Esophagus squamous epithelium (tissue), 5 donors: Measurements from ENCODE around the gene HERC5. TPM values are rescaled to one million over a fixed set of nuclear protein-coding genes. Genes with fewer than 3 reads are reported as not detected.

Experiments used
- DNase-seq: peaks from one replicate; lab custom pipeline; 2025; lab: John Stamatoyannopoulos, UW
- H3K27ac ChIP-seq, 4 donors: fragments of 200-600 bp; sonication (generic); one replicate each; pipeline ENCODE4 v1.5.1; 2016 to 2019; ENCODE audit warnings: mild to moderate bottlenecking in 1 of 4
- H3K27me3 ChIP-seq, 4 donors: fragments of 200-600 bp; sonication (generic); 1 replicate in 3 of 4; 2 replicates in 1 of 4; pipeline versions ENCODE4 v1.5.1 to v1.6.0; 2017 to 2021; ENCODE audit warnings: antibody characterized with exemption in 1 of 4
- H3K36me3 ChIP-seq, 3 donors: fragments of 200-600 bp; sonication (generic); one replicate each; pipeline ENCODE4 v1.5.1; 2016 to 2019
- H3K4me1 ChIP-seq, 3 donors: fragments of 200-600 bp; sonication (generic); one replicate each; pipeline ENCODE4 v1.5.1; 2017 to 2019
- H3K4me3 ChIP-seq, 4 donors: fragments of 200-600 bp; sonication (generic); 1 replicate in 3 of 4; 2 replicates in 1 of 4; pipeline ENCODE4 v1.5.1; 2016 to 2019; ENCODE audit warnings: mild to moderate bottlenecking in 2 of 4, moderate library complexity in 1 of 4
- H3K9me3 ChIP-seq, 3 donors: fragments of 200-600 bp; sonication (generic); one replicate each; pipeline ENCODE4 v1.5.1; 2016 to 2019
- CTCF ChIP-seq, 6 experiments: fragments of 450-650 bp in 4 of 6; fragments of 200-600 bp in 2 of 6; sonication (generic) in 2 of 6; IDR thresholded peaks; one replicate each; pipeline ENCODE4 v1.5.1; 2016 to 2019; ENCODE audit warnings: antibody characterized with exemption in 6 of 6, mild to moderate bottlenecking in 4 of 6, moderate library complexity in 4 of 6
- POLR2A ChIP-seq, 4 donors: fragments of 450-650 bp; IDR thresholded peaks; one replicate each; pipeline ENCODE4 v1.6.1; 2017; ENCODE audit warnings: antibody characterized with exemption in 4 of 4, mild to moderate bottlenecking in 4 of 4, moderate library complexity in 3 of 4
- WGBS, 2 donors: methylation state at CpG; one replicate each; pipeline ENCODE4 v1.1.5; 2018; 5-methylcytosine and 5-hydroxymethylcytosine counted together
- intact Hi-C: fragments of 100-400 bp; cut with DNase I; formaldehyde crosslinking; loops from one replicate; pipeline ENCODE4 v1.15.0; 2022
- total RNA-seq, 4 donors: library from RNA; depleted of rRNA; stranded (reverse); fragments of >200 nt; gene quantifications; one replicate each; pipeline ENCODE4 v1.1.0, GENCODE V29; 2016
- donor health status: DM: yes; HTN: yes; CAD: no.

HERC5 gene
- total RNA-seq, 4 donors from 2014 or later = 0.08 to 4.2 (median 1.7) TPM

GRCh38 chr4:88448889-88449288 lies 8.0 kb upstream of the HERC5 start:
- Histone ChIP-seq H3K4me3 (no peak overlapping the region), H3K9me3 (no peaks in the 10 kb centered on the region), H3K36me3 (no peaks in the 10 kb centered on the region), H3K27me3 (no peaks in the 10 kb centered on the region), H3K4me1 (no peaks in the 10 kb centered on the region), H3K27ac (no peak overlapping the region)
- DNase-seq = no peak
- TF ChIP-seq CTCF (IDR thresholded peaks at IDR 0.05) (no peak), POLR2A (IDR thresholded peaks at IDR 0.05) (no peak)
- intact Hi-C loops = no loop called here

GRCh38 chr4:88449290-88449689 lies 7.6 kb upstream of the HERC5 start:
- no peak overlapping the region for H3K4me3 ChIP-seq
- no peaks in the 10 kb centered on the region for H3K36me3 ChIP-seq
- H3K4me1 ChIP-seq = no peaks in the 10 kb centered on the region
- TF ChIP-seq POLR2A (IDR thresholded peaks at IDR 0.05) = no peak
- TF ChIP-seq CTCF (IDR thresholded peaks at IDR 0.05) = no peak
- no peak for DNase-seq
- H3K27me3 ChIP-seq = no peaks in the 10 kb centered on the region
- no peaks in the 10 kb centered on the region for H3K9me3 ChIP-seq
- intact Hi-C loops = no loop called here
- no peak overlapping the region for H3K27ac ChIP-seq

- no peak for TF ChIP-seq POLR2A (IDR thresholded peaks at IDR 0.05)
- no peak for TF ChIP-seq CTCF (IDR thresholded peaks at IDR 0.05)
- no peaks in the 10 kb centered on the region for H3K36me3 ChIP-seq
- intact Hi-C loops = loop anchor here (5.0 kb wide), 1 partner anchor 229 kb away; no protein-coding TSS in a partner anchor
- WGBS, 2 donors = 78 to 92% methylated on average over 2 of the region's 2 CpGs
- no peak for DNase-seq
- H3K27me3 ChIP-seq = no peaks in the 10 kb centered on the region
- H3K4me1 ChIP-seq = peaks cover 0 to 6% (median 1%) of the 10 kb centered on the region in 3 donors
- no peak overlapping the region for H3K4me3 ChIP-seq
- no peaks in the 10 kb centered on the region for H3K9me3 ChIP-seq
- no peak overlapping the region for H3K27ac ChIP-seq
These were observed 5.7 kb upstream of the HERC5 start for GRCh38 chr4:88451205-88451604.

GRCh38 chr4:88452912-88453311 lies 4.0 kb upstream of the HERC5 start:
- Histone ChIP-seq H3K4me1 (peaks cover 4 to 19% (median 4%) of the 10 kb centered on the region in 3 donors), H3K4me3 (no peak overlapping the region), H3K9me3 (no peaks in the 10 kb centered on the region), H3K36me3 (no peaks in the 10 kb centered on the region), H3K27ac (no peak overlapping the region), H3K27me3 (peaks cover 0 to 6% (median 0%) of the 10 kb centered on the region in 4 donors)
- no peak for DNase-seq
- 38 to 54% methylated on average over 1 to 2 of the region's 2 CpGs for WGBS, 2 donors
- no peak for TF ChIP-seq POLR2A (IDR thresholded peaks at IDR 0.05)
- intact Hi-C loops = loop anchor here (5.0 kb wide), 1 partner anchor 231 kb away; no protein-coding TSS in a partner anchor

- DNase-seq = no peak
- Histone ChIP-seq H3K27ac (peak overlapping the region; percentile 73 to 90 (median 80)), H3K27me3 (peaks cover 0 to 9% (median 0%) of the 10 kb centered on the region in 4 donors), H3K36me3 (peaks cover 0 to 5% (median 0%) of the 10 kb centered on the region in 3 donors), H3K4me1 (peaks cover 4 to 27% (median 4%) of the 10 kb centered on the region in 3 donors), H3K9me3 (no peaks in the 10 kb centered on the region), H3K4me3 (peak overlapping the region; percentile 57 to 89 (median 64))
- WGBS, 2 donors = 16 to 34% methylated on average over 18 to 24 of the region's 75 CpGs
- TF ChIP-seq CTCF (IDR thresholded peaks at IDR 0.05) = no peak
- TF ChIP-seq POLR2A (IDR thresholded peaks at IDR 0.05) = no peak
- intact Hi-C loops = no loop called here
These were observed 586 bp downstream of the HERC5 start for GRCh38 chr4:88457307-88458103.
